HEK293 (cell line): ENCODE data around the gene FUT8.

Experiments
- CTCF ChIP-seq: fragments of 450-650 bp; formaldehyde crosslinking; IDR thresholded peaks from 2 replicates; pipeline ENCODE4 v1.5.1; 2016; ENCODE audit warnings: missing biosample characterization, missing genetic modification characterization
- MZF1 ChIP-seq: fragments of 450-650 bp; formaldehyde crosslinking; IDR thresholded peaks from 2 replicates; pipeline ENCODE4 v1.5.1; 2017; ENCODE audit warnings: missing biosample characterization, missing genetic modification characterization, borderline replicate concordance
- PRDM1 ChIP-seq: fragments of 450-650 bp; formaldehyde crosslinking; IDR thresholded peaks from 2 replicates; pipeline ENCODE4; 2016; ENCODE audit warnings: missing biosample characterization, missing genetic modification characterization
- SETDB1 ChIP-seq: IDR thresholded peaks from one replicate; pipeline ENCODE4 v1.6.1; 2017; ENCODE audit warnings: mild to moderate bottlenecking, low read length, moderate library complexity, mixed read lengths; ENCODE audit not compliant: insufficient read length
- ZNF112 ChIP-seq: fragments of 450-650 bp; formaldehyde crosslinking; IDR thresholded peaks from 2 replicates; pipeline ENCODE4 v1.5.0; 2017; ENCODE audit warnings: missing biosample characterization, missing genetic modification characterization
- ZNF354C ChIP-seq: fragments of 450-650 bp; formaldehyde crosslinking; IDR thresholded peaks from 2 replicates; pipeline ENCODE4 v1.5.1; 2016; ENCODE audit warnings: missing biosample characterization, missing genetic modification characterization, low read depth, borderline replicate concordance
- ZNF404 ChIP-seq: fragments of 450-650 bp; formaldehyde crosslinking; IDR thresholded peaks from 2 replicates; pipeline ENCODE4 v1.5.1; 2017; ENCODE audit warnings: missing biosample characterization, missing genetic modification characterization
- ZNF530 ChIP-seq: fragments of 450-650 bp; formaldehyde crosslinking; IDR thresholded peaks from 2 replicates; pipeline ENCODE4 v1.5.1; 2016; ENCODE audit warnings: low read depth, missing biosample characterization, missing genetic modification characterization
- ZNF639 ChIP-seq: fragments of 450-650 bp; formaldehyde crosslinking; IDR thresholded peaks from 2 replicates; pipeline ENCODE4 v1.5.1; 2016; ENCODE audit warnings: missing biosample characterization, missing genetic modification characterization
- ZNF777 ChIP-seq: fragments of 450-650 bp; formaldehyde crosslinking; IDR thresholded peaks from 2 replicates; pipeline ENCODE4 v1.5.1; 2017; ENCODE audit warnings: missing biosample characterization, missing genetic modification characterization, borderline replicate concordance
- TF ChIP-seq, protein P1 (sequence below): fragments of 450-650 bp; formaldehyde crosslinking; IDR thresholded peaks from 2 replicates; pipeline ENCODE4 v1.5.1; 2016; ENCODE audit warnings: missing biosample characterization, missing genetic modification characterization, borderline replicate concordance
- TF ChIP-seq, protein P2 (sequence below): fragments of 450-650 bp; formaldehyde crosslinking; IDR thresholded peaks from 2 replicates; pipeline ENCODE4 v1.5.1; 2016; ENCODE audit warnings: missing biosample characterization, missing genetic modification characterization

GRCh38 chr14:65476273-65476941 is 63.9 kb downstream of the FUT8 start:
- TF ChIP-seq ZNF404 (tag by site-specific recombination): no peak
- TF ChIP-seq CTCF (tag by site-specific recombination): no peak
- TF ChIP-seq, protein P1, sequence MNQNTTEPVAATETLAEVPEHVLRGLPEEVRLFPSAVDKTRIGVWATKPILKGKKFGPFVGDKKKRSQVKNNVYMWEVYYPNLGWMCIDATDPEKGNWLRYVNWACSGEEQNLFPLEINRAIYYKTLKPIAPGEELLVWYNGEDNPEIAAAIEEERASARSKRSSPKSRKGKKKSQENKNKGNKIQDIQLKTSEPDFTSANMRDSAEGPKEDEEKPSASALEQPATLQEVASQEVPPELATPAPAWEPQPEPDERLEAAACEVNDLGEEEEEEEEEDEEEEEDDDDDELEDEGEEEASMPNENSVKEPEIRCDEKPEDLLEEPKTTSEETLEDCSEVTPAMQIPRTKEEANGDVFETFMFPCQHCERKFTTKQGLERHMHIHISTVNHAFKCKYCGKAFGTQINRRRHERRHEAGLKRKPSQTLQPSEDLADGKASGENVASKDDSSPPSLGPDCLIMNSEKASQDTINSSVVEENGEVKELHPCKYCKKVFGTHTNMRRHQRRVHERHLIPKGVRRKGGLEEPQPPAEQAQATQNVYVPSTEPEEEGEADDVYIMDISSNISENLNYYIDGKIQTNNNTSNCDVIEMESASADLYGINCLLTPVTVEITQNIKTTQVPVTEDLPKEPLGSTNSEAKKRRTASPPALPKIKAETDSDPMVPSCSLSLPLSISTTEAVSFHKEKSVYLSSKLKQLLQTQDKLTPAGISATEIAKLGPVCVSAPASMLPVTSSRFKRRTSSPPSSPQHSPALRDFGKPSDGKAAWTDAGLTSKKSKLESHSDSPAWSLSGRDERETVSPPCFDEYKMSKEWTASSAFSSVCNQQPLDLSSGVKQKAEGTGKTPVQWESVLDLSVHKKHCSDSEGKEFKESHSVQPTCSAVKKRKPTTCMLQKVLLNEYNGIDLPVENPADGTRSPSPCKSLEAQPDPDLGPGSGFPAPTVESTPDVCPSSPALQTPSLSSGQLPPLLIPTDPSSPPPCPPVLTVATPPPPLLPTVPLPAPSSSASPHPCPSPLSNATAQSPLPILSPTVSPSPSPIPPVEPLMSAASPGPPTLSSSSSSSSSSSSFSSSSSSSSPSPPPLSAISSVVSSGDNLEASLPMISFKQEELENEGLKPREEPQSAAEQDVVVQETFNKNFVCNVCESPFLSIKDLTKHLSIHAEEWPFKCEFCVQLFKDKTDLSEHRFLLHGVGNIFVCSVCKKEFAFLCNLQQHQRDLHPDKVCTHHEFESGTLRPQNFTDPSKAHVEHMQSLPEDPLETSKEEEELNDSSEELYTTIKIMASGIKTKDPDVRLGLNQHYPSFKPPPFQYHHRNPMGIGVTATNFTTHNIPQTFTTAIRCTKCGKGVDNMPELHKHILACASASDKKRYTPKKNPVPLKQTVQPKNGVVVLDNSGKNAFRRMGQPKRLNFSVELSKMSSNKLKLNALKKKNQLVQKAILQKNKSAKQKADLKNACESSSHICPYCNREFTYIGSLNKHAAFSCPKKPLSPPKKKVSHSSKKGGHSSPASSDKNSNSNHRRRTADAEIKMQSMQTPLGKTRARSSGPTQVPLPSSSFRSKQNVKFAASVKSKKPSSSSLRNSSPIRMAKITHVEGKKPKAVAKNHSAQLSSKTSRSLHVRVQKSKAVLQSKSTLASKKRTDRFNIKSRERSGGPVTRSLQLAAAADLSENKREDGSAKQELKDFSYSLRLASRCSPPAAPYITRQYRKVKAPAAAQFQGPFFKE (tag by site-specific recombination): no peak
- no peak for TF ChIP-seq ZNF530 (tag by site-specific recombination)
- TF ChIP-seq ZNF112 (tag by site-specific recombination): no peak
- no peak for TF ChIP-seq ZNF639 (tag by site-specific recombination)
- no peak for TF ChIP-seq MZF1 (tag by site-specific recombination)
- no peak for TF ChIP-seq PRDM1 (tag by site-specific recombination)
- no peak for TF ChIP-seq ZNF354C (tag by site-specific recombination)
- no peak for TF ChIP-seq SETDB1
- no peak for TF ChIP-seq ZNF777
- TF ChIP-seq, protein P2, sequence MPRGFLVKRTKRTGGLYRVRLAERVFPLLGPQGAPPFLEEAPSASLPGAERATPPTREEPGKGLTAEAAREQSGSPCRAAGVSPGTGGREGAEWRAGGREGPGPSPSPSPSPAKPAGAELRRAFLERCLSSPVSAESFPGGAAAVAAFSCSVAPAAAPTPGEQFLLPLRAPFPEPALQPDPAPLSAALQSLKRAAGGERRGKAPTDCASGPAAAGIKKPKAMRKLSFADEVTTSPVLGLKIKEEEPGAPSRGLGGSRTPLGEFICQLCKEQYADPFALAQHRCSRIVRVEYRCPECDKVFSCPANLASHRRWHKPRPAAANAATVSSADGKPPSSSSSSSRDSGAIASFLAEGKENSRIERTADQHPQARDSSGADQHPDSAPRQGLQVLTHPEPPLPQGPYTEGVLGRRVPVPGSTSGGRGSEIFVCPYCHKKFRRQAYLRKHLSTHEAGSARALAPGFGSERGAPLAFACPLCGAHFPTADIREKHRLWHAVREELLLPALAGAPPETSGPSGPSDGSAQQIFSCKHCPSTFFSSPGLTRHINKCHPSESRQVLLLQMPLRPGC (tag by site-specific recombination): no peak
